ENCODE measurements around the gene UNC13C. TPM values are rescaled to one million over a fixed set of nuclear protein-coding genes. Genes with fewer than 3 reads are reported as not detected.

UNC13C gene
- total RNA-seq, 1 experiment from 2014 or later, result not detected

- Histone ChIP-seq H3K27me3 (ENCODE audit: insufficient read depth, low read length) (no peaks in the 10 kb centered on the region), H3K4me3 (replicated peaks in 1 of 2; ENCODE audit: low read depth in 1 of 2, low read length in 2 of 2) (no peak overlapping the region), H2AFZ (ENCODE audit: low read depth, low read length, poor library complexity, severe bottlenecking) (no peak overlapping the region), H3K4me1 (ENCODE audit: control insufficient read depth in 1 of 2, insufficient read depth in 2 of 2, low read length in 2 of 2) (no peaks in the 10 kb centered on the region), H3K9ac (ENCODE audit: low read length) (no peak overlapping the region), H3K9me3 (ENCODE audit: control insufficient read depth in 1 of 2, insufficient read depth in 1 of 2, low read depth in 1 of 2, low read length in 2 of 2) (peaks cover 14 to 16% of the 10 kb centered on the region in 2 experiments; a peak in 2 of 4 replicates), H3K27ac (ENCODE audit: low read depth, low read length) (no peak overlapping the region), H3K36me3 (ENCODE audit: control insufficient read depth in 1 of 2, insufficient read depth in 2 of 2, low read length in 2 of 2) (no peaks in the 10 kb centered on the region), H3K4me2 (ENCODE audit: low read length) (no peak overlapping the region), H3K9me2 (ENCODE audit: insufficient read depth) (no peaks in the 10 kb centered on the region), H3K79me2 (ENCODE audit: insufficient read depth, low read length) (no peaks in the 10 kb centered on the region), H4K20me1 (ENCODE audit: insufficient read depth) (no peaks in the 10 kb centered on the region)
- ATAC-seq (no peak), DNase-seq (ENCODE audit: low read depth, low spot score) (no peak)
- ChIA-PET CTCF (no interaction called here), RAD21 (ENCODE audit: low non-redundant PET in 1 of 2, low total read pairs in 2 of 2, uncharacterized antibody in 2 of 2, unreplicated experiment in 2 of 2) (no interaction called here), POLR2A (no interaction called here)
- TF ChIP-seq ZBTB33 (IDR thresholded peaks at IDR 0.05; ENCODE audit: extremely low read depth, insufficient replicate concordance, low read length), result no peak
- no TSS peak for BruUV-seq (replicated peaks)
- intact Hi-C loops (cut with micrococcal nuclease), result no loop called here
Measured at GRCh38 chr15:54410481-54410880, 432.2 kb downstream of the UNC13C start.

- Histone ChIP-seq H3K79me2 (ENCODE audit: insufficient read depth, low read length) (no peaks in the 10 kb centered on the region), H3K36me3 (ENCODE audit: control insufficient read depth in 1 of 2, insufficient read depth in 2 of 2, low read length in 2 of 2) (no peaks in the 10 kb centered on the region), H2AFZ (ENCODE audit: low read depth, low read length, poor library complexity, severe bottlenecking) (no peak overlapping the region), H3K9me3 (ENCODE audit: control insufficient read depth in 1 of 2, insufficient read depth in 1 of 2, low read depth in 1 of 2, low read length in 2 of 2) (peaks cover 17 to 47% of the 10 kb centered on the region in 2 experiments; a peak in 2 of 4 replicates), H3K4me3 (replicated peaks in 1 of 2; ENCODE audit: low read depth in 1 of 2, low read length in 2 of 2) (no peak overlapping the region), H4K20me1 (ENCODE audit: insufficient read depth) (no peaks in the 10 kb centered on the region), H3K9ac (ENCODE audit: low read length) (no peak overlapping the region), H3K27ac (ENCODE audit: low read depth, low read length) (no peak overlapping the region), H3K27me3 (ENCODE audit: insufficient read depth, low read length) (no peaks in the 10 kb centered on the region), H3K4me1 (ENCODE audit: control insufficient read depth in 1 of 2, insufficient read depth in 2 of 2, low read length in 2 of 2) (no peaks in the 10 kb centered on the region), H3K9me2 (ENCODE audit: insufficient read depth) (no peaks in the 10 kb centered on the region), H3K4me2 (ENCODE audit: low read length) (no peak overlapping the region)
- POLR2A ChIA-PET, result no interaction called here
- TF ChIP-seq SRF (IDR thresholded peaks at IDR 0.05; ENCODE audit: low read depth), result no peak
- TF ChIP-seq SP1 (IDR thresholded peaks at IDR 0.05; ENCODE audit: low read depth), result no peak
- no peak for TF ChIP-seq CTCF (IDR thresholded peaks at IDR 0.05 in 2 of 3, conservative IDR thresholded peaks at IDR 0.05 in 1 of 3; ENCODE audit: borderline replicate concordance in 1 of 3, insufficient read depth in 1 of 3, low read depth in 2 of 3, low read length in 2 of 3)
- TF ChIP-seq SIN3A (IDR thresholded peaks at IDR 0.05; ENCODE audit: low read depth), result no peak
- no peak for TF ChIP-seq CEBPB (IDR thresholded peaks at IDR 0.05; ENCODE audit: low read depth)
- TF ChIP-seq MAX (IDR thresholded peaks at IDR 0.05), result no peak
- TF ChIP-seq EZH2 (IDR thresholded peaks at IDR 0.05), result no peak
- TF ChIP-seq, protein P1, sequence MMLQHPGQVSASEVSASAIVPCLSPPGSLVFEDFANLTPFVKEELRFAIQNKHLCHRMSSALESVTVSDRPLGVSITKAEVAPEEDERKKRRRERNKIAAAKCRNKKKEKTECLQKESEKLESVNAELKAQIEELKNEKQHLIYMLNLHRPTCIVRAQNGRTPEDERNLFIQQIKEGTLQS (IDR thresholded peaks at IDR 0.05), result no peak
- no peak for TF ChIP-seq CBX3 (IDR thresholded peaks at IDR 0.05; ENCODE audit: low read depth)
- no TSS peak for BruUV-seq (replicated peaks)
- intact Hi-C loops (cut with micrococcal nuclease), result no loop called here
- DNase-seq (ENCODE audit: low read depth, low spot score) (no peak), ATAC-seq (no peak)
- RAD21 ChIA-PET (ENCODE audit: low non-redundant PET in 1 of 2, low total read pairs in 2 of 2, uncharacterized antibody in 2 of 2, unreplicated experiment in 2 of 2), result no interaction called here
- CTCF ChIA-PET, result no interaction called here
Measured at GRCh38 chr15:54424171-54424570, 445.9 kb downstream of the UNC13C start.

Measured in HCT116 (cell line).